WTC11 (cell line): ENCODE data around the gene ACSL5.

Source experiments
- NR2C2 ChIP-seq: sonication (generic); formaldehyde crosslinking; IDR thresholded peaks from 2 replicates; pipeline ENCODE4 v1.8.0; 2022; ENCODE audit warnings: mild to moderate bottlenecking, missing genetic modification reagents
- PRRX2 ChIP-seq: fragments of 250-450 bp; sonication (Bioruptor Pico); IDR thresholded peaks from 2 replicates; pipeline ENCODE4 v1.8.0; 2021; ENCODE audit warnings: mild to moderate bottlenecking
- RELA ChIP-seq: sonication (generic); formaldehyde crosslinking; IDR thresholded peaks from 2 replicates; pipeline ENCODE4 v1.8.1; 2022; ENCODE audit warnings: missing genetic modification reagents, mild to moderate bottlenecking, borderline replicate concordance
- TF ChIP-seq, protein P1 (sequence below): fragments of 200-600 bp; IDR thresholded peaks from 2 replicates; pipeline ENCODE4 v1.8.0; 2022; ENCODE audit warnings: antibody characterized with exemption
- TF ChIP-seq, protein P2 (sequence below): sonication (generic); formaldehyde crosslinking; IDR thresholded peaks from 2 replicates; pipeline ENCODE4 v1.8.1; 2023; ENCODE audit warnings: mild to moderate bottlenecking, missing genetic modification reagents, moderate library complexity

DNA sequence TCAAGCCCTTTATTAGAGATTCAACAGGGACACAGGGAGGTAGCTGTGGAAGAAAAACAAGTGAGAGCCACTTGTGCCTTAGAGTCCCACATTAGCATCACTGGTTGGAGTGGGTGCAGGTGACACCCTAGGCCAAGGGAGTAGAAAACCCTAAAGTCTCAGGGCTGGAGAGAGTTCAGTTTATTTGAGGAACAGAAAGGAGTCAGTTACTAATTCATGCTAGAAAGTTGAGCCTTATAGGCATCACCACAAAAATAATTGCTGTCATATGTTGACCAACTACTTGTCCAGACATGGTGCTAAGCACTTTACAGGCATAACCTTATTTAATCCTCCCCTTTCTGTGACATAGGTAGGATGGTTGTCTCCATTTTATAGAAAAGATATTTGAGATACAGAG is 20.9 kb upstream of the ACSL5 start:
- TF ChIP-seq, protein P1, sequence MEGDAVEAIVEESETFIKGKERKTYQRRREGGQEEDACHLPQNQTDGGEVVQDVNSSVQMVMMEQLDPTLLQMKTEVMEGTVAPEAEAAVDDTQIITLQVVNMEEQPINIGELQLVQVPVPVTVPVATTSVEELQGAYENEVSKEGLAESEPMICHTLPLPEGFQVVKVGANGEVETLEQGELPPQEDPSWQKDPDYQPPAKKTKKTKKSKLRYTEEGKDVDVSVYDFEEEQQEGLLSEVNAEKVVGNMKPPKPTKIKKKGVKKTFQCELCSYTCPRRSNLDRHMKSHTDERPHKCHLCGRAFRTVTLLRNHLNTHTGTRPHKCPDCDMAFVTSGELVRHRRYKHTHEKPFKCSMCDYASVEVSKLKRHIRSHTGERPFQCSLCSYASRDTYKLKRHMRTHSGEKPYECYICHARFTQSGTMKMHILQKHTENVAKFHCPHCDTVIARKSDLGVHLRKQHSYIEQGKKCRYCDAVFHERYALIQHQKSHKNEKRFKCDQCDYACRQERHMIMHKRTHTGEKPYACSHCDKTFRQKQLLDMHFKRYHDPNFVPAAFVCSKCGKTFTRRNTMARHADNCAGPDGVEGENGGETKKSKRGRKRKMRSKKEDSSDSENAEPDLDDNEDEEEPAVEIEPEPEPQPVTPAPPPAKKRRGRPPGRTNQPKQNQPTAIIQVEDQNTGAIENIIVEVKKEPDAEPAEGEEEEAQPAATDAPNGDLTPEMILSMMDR: no peak
- TF ChIP-seq RELA (CRISPR knock-in tag) (no peak), NR2C2 (CRISPR knock-in tag) (no peak), PRRX2 (CRISPR knock-in tag) (no peak)
- TF ChIP-seq, protein P2, sequence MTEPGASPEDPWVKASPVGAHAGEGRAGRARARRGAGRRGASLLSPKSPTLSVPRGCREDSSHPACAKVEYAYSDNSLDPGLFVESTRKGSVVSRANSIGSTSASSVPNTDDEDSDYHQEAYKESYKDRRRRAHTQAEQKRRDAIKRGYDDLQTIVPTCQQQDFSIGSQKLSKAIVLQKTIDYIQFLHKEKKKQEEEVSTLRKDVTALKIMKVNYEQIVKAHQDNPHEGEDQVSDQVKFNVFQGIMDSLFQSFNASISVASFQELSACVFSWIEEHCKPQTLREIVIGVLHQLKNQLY (CRISPR knock-in tag): no peak
